ENCODE results near the gene NR1H3.

Gene NR1H3

GRCh38 chr11:47270331-47271271 is 12.8 kb downstream of the NR1H3 start:
- peak; percentile 26 for DNase-seq

DNA sequence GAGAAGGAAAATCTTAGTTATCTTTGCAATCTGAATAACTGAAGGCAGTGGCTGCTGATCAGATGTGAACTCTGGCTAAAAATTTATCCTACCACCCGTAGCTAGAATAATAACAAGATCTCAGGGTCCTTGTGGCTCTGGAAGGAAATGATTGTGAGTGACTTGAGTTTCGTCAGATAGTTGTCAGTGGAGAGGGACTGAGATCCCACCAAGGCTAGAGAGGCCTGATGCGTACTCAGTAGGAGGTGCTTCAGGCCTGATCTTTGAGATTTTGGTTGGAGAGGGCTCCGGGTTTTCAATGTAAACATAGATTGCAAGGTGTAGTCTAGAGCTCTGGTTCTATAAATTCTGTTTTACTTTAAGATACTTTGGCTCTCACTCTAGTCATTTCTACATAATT is 13.5 kb downstream of the NR1H3 start:
- no peak for DNase-seq

DNA sequence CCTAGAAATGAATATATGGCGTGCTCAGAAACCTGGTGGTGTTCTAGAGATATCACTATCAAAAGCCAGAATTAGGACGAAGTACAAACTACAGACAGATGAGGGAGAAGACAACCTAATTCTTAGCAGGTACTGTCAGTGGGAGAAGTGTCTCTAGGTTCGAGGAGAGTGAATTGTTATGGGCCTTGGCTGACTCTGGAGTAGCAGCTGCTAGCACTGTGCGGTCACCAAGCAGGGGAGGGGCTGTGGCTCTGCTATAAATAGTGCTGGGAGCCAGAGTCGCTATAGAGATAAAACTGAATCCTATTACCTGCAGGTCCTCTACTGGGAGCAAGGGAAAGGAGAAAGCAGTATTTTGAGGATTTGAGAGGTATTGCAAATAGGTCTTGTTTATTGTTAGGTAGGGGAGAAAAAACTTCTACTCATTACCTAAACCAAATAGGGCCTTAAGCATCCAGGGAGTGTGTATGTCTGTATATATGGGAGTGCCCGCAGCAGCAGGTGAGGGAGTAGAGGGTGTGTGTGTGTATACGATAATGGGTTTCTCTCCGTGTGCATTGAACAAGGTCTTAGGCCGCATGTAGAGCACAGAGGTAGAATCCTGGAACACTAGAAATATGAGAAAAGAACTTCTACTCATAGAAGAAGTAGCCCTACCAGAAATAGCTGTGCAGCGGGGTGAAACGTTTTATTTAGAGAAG is 14.3 kb downstream of the NR1H3 start:
- no peak for DNase-seq

DNA sequence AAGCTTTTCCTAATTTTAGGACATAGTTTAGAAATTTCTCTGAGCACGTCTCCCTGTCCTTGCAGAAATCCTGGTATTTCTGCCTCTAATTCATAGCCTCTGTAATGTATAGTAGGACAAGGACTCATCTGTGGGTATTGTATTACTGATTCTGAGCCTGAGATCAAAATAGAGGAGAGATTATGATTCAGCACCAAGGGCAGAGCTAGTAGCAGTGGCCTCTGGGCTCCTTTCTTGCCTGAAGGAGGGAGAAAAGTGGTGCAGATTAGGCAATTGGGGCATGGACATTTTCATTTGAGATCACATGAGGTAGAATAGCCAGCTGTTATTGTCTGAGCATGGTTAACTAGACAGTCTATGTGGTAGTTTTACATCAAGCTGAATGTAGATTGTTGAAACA is 14.9 kb downstream of the NR1H3 start:
- DNase-seq: no peak

- no peak for DNase-seq
Measured at GRCh38 chr11:47274495-47275235, 16.9 kb downstream of the NR1H3 start.

- no peak for DNase-seq
Measured at GRCh38 chr11:47276923-47277322, 19.1 kb downstream of the NR1H3 start.

GRCh38 chr11:47278058-47278457 is 20.3 kb downstream of the NR1H3 start:
- no peak for DNase-seq

DNA sequence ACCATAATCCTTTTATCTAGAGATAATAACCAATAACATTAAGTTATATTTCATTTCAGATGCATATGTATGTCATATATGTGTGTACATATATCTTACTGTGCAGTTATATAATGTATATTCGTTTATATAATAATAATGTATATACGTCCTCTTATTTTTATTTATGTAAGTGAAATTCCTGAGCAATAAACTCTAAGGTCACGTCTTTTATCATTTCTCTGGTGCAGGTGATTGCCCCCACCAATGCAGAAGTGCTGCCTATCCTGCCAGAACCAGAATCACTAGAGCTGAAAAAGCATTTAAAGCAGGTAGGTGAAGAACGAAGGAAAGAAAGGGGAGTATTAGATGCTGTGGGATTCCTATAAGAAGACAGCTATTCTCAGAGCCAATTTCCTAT is 21.0 kb downstream of the NR1H3 start:
- no peak for DNase-seq

- no peak for DNase-seq
Measured at GRCh38 chr11:47280099-47280498, 22.3 kb downstream of the NR1H3 start.

GRCh38 chr11:47280860-47281259 is 23.1 kb downstream of the NR1H3 start:
- no peak for DNase-seq

- DNase-seq: no peak
Measured at GRCh38 chr11:47282462-47282861, 24.7 kb downstream of the NR1H3 start.

DNA sequence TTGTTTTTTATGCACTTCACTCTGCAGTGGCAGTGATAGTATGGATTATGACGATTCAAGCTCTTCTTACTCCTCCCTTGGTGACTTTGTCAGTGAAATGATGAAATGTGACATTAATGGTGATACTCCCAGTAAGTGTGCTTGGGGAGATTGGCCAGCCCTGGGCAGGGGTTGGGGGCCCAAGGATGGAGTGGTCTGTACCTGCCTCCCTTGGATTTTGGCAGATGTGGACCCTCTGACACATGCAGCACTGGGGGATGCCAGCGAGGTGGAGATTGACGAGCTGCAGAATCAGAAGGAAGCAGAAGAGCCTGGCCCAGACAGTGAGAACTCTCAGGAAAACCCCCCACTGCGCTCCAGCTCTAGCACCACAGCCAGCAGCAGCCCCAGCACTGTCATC is 26.4 kb downstream of the NR1H3 start:
- no peak for DNase-seq

DNA sequence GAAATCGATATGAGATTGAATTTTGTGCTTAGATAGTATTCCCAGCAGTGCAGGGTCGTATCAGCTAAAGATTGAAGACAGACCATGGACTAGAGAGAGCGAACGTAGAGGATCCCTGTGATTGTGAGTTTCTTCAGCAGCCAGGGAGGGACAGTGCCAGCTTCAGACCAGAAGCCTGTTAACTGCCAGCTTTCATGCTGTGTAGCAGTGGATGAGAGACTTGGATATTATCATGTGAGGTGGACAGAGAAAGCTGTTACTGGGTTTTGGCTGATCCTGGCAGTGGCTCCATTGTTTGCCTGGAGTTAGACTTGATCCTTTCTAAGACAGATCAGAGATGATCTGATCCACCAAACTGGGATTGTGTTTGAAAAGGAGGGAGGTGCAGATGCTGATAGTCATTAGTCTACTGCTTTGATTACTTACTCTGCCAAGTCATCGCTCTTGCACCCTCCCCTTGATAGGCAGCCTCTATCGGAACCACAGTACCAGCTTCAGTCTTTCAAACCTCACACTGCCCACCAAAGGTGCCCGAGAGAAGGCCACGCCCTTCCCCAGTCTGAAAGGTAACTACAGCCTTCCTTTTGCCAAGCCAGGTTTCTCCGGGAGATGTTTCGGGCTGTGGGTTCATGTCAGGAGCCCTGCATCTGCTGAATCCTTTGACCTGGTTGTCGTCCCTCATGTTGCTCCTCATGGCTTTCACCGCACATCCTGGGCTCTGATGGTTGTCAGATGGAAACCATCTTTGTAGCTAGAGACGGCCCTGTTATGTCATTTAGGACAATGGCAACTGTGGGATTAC is 28.4 kb downstream of the NR1H3 start:
- no peak for DNase-seq

- no peak for DNase-seq
Measured at GRCh38 chr11:47288066-47288465, 30.3 kb downstream of the NR1H3 start.

DNA sequence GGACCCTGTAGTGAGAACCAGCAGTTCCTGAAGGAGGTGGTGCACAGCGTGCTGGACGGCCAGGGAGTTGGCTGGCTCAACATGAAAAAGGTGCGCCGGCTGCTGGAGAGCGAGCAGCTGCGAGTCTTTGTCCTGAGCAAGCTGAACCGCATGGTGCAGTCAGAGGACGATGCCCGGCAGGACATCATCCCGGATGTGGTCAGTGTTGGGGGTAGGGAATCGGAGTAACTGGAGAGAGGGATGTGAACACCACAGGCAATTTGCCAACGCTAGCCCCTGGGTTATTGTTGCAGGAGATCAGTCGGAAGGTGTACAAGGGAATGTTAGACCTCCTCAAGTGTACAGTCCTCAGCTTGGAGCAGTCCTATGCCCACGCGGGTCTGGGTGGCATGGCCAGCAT is 32.1 kb downstream of the NR1H3 start:
- no peak for DNase-seq

DNA sequence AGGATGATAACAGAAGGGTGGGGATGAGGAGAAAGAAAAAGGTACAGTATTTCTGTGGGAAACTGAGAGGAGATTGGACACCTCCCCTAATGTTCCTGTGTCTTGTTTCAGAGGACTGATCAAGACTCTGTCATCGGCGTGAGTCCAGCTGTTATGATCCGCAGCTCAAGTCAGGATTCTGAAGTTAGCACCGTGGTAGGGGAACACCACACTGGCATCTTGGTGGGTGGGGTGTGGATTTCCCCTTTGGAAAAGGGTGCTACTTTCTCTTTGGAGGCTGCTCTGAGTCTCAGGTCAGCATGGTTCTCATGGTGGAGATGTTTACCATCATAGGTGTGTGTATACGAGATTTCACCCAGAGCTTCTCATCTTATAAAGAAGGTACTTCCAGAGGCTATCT is 37.6 kb downstream of the NR1H3 start:
- no peak for DNase-seq

DNA sequence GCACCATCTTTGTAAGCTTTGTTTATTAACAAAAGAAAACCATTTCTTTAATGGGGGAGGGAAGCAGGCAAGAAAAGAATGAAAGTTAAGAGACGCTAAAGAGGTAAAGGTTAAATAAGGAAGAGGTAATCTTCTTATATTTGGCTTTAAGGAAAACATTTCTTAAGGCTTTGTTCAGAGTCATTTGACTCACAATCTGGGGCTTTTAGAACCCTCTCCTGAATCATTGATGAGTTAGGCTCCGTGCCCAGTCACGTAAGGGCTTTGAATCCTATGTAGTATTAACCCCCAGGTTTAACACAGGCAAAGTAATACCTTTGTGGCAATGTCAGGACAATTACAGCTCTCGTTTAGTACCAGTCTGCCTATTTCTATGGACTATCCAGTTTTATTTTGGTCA is 38.2 kb downstream of the NR1H3 start:
- no peak for DNase-seq

DNA sequence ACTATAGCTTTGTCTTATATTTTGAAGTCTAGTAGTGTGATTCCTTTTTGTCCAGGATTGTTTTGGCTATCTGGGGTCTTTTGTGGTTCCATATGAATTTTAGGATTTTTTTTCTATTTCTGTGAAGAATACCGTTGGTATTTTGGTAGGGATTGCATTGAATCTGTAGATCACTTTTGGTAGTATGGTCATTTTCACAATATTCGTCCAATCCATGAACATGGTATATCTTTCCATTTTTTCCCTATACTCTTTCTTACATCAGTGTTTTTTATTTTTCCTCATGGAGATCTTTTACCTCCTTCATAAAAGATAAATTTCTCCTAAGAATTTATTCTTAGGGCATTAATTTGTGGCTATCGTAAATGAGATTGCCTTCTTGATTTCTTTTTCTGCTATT is 41.3 kb downstream of the NR1H3 start:
- no peak for DNase-seq

DNA sequence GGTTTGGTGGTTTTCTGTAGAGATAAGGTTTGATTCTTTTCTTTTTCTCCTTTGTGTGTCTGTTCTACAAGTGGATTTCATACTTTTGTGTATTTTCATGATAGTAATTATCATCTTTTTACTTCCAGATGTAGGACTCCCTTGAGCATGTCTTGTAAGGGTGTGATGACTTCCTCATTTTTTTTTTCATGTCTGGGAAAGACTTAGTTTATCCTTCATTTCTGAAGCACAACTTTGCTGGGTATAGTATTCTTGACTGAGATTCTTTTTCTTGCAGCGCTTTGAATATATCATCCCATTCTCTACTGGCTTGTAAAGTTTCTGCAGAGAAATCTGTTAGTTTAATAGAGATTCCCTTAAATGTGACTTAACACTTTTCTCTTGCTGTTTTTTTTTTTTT is 45.1 kb downstream of the NR1H3 start:
- DNase-seq: no peak

DNA sequence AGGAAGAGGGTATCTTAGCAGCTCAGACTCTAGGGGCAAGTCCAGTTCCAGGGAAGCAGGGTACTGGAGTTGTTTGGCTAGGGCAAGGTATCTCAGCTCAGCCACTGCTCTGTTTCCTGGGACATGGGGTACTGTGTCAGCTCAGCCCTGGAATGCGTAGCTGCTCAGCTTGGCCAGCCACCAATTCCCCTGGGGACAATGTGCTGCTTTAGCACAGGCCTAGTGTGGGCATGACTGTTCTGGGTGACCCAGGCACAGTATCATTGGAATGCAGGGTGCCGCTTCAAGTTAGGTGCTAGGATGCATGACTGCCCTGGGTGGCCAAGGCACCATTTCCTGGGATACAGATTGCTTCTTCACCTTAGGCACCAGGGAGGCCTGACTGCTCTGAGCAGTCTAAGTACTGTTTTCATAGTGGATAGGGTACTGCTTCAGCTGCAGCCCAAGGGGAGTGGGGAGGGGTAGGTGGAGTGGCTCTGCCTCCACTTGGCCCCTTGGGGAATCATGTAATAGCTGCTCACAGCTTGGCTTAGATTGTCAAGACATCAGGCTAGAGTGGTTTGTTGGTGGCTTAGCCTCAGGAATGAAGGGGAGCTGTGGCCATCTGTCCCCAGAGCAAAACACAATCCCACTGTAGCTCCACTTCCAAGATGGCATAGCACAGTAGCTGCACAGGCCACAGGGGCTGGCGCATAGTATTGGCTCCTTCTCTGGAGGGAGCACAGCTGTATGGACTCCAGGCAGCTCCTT is 48.1 kb downstream of the NR1H3 start:
- DNase-seq: no peak

- no peak for DNase-seq
Measured at GRCh38 chr11:47306484-47306844, 48.7 kb downstream of the NR1H3 start.
